GM12891 (cell line): ENCODE results near the gene ZNF469.

Experiments
- POLR2A ChIP-seq: IDR thresholded peaks from 2 replicates; pipeline ENCODE4 v1.6.1; 2011; ENCODE audit warnings: low read depth, low read length, control low read depth
- POLR2AphosphoS5 ChIP-seq: IDR thresholded peaks from 2 replicates; pipeline ENCODE4 v1.6.1; 2011; ENCODE audit warnings: low read depth, low read length, control low read depth
- POU2F2 ChIP-seq: IDR thresholded peaks from 2 replicates; pipeline ENCODE4 v1.6.1; 2011; ENCODE audit warnings: low read depth, mild to moderate bottlenecking, control low read depth, low read length, moderate library complexity
- TAF1 ChIP-seq: IDR thresholded peaks from 2 replicates; pipeline ENCODE4 v1.6.1; 2011; ENCODE audit warnings: low read depth, low read length, control low read depth

GRCh38 chr16:88408561-88409142 is 25.9 kb downstream of the ZNF469 start:
- no peak for TF ChIP-seq POLR2A
- no peak for TF ChIP-seq POLR2AphosphoS5
- TF ChIP-seq TAF1, result no peak
- no peak for TF ChIP-seq POU2F2
